Measurements from ENCODE around the gene GH2.

Gene GH2

GRCh38 chr17:63838631-63839171 lies 43.0 kb downstream of the GH2 start:
- no peak for DNase-seq

- DNase-seq = no peak
Observed at GRCh38 chr17:63837962-63838600, 43.7 kb downstream of the GH2 start.

- no peak for DNase-seq
Observed at GRCh38 chr17:63837480-63837879, 44.3 kb downstream of the GH2 start.

DNA sequence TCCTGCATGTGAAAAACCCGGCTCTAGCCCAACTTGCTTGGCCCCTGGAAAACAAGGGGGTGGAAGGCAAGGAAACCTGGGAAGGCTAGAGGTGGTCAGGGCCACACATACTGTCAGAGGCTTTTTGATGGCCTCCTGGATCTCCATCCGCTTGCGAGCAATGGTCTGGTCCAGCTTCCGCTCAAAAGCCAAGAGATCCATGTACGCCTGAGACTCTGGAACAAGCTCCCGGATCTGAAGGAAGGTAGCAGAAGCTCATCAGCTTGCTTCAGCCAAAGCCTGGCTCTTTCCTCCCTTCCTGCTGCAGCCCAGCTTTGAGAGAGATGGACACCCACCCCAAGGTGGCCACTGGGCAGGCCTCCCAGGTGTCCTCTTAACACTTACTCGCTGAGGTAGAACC lies 44.9 kb downstream of the GH2 start:
- DNase-seq = no peak

GRCh38 chr17:63835167-63835720 lies 46.5 kb downstream of the GH2 start:
- DNase-seq = no peak

DNA sequence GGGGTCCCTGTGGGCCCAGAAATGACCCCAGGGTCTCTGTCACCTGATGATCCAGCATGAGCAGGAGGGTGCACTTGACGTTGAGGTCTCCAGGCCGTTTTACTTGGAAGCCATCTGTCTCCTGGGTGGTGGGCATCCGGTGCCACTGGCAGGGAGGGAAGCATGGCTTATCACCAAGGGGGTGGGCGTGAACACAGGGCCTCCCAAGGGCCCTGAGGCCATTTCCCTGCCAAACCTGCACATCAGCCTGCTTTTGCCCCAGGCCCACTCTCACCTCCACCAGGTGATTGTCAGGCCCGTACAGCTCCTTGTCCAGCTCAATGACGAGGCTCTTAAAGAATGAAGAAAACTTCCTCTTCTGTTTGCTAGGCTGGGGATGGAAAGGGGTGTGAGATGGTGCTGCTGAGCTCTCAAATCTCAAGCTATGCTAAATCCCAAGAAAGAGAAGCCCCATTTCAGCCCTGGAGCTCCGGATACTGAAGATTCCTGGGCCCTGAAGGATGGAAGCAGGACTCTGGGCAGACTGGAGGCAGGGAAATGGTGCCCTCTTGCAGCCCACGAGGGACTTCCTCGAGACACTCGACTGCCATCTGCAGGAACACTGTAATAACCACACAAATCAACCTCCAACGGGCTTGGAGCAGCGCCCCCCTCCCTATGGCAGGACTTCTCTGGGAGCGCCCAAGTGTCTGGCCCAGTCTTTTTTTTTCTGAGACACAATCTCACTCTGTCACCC lies 47.1 kb downstream of the GH2 start:
- peak; percentile 57 for DNase-seq

DNA sequence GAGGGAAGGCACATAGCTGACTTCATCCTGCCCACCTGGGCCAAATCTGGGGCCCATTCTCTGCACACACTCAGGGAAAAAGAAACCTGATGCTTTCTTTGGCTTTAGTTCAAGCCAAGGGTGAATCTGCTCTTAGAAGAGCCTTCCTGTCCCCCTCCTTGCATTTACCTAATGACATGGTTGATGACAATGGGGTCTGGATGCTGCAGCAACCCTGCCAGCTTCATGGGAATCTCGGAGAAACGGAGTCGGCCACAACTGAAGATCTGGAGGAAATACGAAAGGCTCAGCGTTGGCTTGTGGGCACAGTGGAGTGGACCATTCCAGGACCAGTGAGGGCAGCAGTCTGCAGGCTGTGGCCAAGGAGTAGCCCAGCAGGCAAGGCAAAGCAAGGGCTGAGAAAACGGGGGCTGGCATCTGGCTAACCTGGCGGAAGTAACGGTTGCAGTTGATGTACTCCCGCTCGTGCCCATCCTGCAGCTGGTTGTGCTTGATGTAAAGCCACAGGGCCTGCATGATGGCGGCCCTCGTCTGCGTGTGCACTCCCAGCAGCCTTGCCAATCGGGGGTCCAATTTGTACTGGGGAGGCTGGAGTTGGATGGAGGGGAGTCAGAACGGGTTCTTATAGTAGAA lies 47.9 kb downstream of the GH2 start:
- DNase-seq = no peak

DNA sequence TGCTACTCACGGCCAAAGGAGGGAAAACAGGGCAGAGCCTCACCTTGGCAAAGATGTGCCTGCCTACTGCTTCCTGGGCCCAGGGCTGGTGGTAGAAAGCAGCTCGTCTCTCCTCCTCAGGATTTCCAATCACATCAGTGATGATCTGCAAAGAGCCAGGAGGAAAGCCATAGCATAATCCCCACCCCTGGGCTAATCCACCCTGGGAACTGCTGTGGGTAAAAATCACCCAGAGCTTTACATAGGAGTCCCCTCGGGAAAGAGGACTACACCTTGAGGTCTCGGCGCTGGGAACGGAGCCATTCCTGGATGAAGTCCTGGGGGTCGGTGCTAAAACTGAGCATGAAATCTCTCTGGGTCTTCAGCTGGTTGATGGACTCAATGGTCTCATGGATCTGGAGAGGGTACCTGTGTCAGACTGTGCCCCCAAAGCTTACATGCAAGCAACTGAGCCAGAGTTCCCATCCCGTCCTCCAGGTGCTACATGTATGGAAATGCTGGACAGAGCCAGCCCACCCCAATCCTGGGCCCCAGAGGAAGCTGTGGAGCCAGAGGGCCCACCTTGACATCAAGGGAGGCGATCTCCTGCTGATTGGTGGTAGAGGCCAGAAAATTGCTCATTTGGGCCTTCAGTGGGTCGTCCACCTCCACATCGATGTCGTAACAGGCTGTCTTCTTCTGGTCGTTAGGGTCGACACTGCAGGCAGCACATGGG lies 48.6 kb downstream of the GH2 start:
- no peak for DNase-seq

DNA sequence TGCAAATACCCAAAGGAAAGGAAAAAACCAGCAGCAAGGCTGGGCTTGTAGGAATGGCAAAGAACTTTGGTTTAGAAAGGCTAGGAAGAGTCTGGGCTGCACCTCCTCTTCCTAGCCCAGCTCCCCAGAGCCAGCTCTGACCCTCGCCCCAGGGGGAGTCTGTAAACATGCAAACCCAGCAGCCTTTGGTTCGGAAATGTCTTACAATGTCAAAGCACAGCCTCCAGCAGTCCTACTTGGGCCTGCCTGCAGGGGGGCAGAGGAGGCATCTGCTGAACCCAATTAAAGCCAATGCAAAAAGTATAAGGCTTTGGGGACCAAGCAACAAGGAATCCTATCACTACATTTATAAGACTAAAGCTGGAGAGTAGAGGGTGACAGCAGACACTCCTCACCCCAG lies 49.3 kb downstream of the GH2 start:
- DNase-seq = no peak

DNA sequence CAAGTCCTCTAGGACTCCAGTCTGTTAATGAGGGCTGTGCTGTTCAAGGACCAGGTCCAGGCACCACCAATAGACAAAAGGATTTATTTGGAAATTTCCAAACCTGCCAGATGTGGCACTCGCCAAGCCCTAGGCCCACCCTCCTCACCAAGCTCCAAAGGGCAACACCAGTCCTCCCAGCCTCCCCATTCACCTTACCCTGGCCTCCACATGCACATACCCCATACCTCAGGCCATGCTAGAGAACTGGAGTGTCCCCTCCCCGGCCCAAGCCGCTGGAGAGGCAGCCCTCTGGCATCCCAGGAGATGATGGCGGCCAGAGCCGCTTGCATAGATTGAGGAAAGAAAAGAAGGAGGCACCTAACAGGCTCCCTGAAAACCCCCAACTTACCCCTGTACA lies 49.7 kb downstream of the GH2 start:
- no peak for DNase-seq

DNA sequence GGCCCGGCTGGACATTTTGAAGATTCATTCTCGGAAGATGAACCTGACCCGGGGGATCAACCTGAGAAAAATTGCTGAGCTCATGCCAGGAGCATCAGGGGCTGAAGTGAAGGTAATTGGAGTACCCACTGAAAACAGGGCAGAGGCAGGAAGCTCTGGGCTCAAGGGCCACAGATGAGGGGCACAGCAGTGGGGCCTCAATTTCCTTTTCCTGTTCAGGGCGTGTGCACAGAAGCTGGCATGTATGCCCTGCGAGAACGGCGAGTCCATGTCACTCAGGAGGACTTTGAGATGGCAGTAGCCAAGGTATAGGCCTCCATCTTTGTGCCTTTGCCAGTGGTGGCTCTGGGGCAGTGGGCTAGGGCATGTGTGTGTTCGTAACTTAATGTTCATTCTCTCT lies 50.2 kb downstream of the GH2 start:
- DNase-seq = no peak

DNA sequence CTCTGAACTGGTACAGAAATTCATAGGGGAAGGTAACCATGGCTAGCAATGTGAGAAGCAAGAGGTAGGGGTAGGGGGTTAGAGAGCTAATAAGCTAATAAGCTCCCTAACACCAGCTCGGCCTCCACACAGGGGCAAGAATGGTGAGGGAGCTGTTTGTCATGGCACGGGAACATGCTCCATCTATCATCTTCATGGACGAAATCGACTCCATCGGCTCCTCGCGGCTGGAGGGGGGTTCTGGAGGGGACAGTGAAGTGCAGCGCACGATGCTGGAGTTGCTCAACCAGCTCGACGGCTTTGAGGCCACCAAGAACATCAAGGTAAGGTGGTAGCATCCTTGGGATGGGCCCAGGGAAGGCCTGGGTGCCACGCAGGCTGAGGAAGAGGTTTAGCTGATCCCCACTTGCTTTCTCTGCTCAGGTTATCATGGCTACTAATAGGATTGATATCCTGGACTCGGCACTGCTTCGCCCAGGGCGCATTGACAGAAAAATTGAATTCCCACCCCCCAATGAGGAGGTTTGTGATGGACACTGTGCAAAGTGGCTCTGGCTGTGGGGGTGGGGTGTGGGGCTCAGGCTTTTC lies 50.7 kb downstream of the GH2 start:
- no peak for DNase-seq

DNA sequence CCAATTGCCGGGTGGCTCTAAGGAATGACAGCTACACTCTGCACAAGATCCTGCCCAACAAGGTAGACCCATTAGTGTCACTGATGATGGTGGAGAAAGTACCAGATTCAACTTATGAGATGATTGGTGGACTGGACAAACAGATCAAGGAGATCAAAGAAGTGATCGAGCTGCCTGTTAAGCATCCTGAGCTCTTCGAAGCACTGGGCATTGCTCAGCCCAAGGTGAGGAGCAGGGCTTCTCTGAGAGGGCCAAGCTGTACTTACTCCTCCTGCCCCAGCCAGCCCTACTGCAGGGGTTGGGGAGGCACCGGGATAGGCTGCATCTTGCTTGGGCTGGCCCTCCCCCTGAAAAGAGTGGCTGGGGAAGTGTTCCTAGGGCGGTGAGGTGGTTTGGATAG lies 51.5 kb downstream of the GH2 start:
- DNase-seq = no peak
